Renal cortex interstitium (tissue), 11 donors: ENCODE data around the gene IARS2. TPM values are rescaled to one million over a fixed set of nuclear protein-coding genes. Genes with fewer than 3 reads are reported as not detected.
A peak's percentile ranks its signal among the peaks of the same experiment; 100 is the strongest.
"Not testable (repeated sequence)": the region's sequence is repeated elsewhere in the genome, so short reads cannot be mapped to it uniquely, and the experiment has no call there.

Source experiments
- DNase-seq, 11 donors: peaks; one replicate each; pipeline ENCODE4 v3.0.0-alpha.2; 2013; ENCODE audit warnings: low read depth in 9 of 11, low spot score in 4 of 11; ENCODE audit errors: extremely low read depth in 1 of 11
- polyA plus RNA-seq, 3 donors: library from polyadenylated mRNA; unstranded; fragments of 120-200 nt; gene quantifications; one replicate each; pipeline ENCODE4 v1.2.1, GENCODE V29; 2013; ENCODE audit not compliant: insufficient read length in 3 of 3

The IARS2 gene
- polyA plus RNA-seq, 3 donors: 81.9 to 105 (median 84.0) TPM

DNA sequence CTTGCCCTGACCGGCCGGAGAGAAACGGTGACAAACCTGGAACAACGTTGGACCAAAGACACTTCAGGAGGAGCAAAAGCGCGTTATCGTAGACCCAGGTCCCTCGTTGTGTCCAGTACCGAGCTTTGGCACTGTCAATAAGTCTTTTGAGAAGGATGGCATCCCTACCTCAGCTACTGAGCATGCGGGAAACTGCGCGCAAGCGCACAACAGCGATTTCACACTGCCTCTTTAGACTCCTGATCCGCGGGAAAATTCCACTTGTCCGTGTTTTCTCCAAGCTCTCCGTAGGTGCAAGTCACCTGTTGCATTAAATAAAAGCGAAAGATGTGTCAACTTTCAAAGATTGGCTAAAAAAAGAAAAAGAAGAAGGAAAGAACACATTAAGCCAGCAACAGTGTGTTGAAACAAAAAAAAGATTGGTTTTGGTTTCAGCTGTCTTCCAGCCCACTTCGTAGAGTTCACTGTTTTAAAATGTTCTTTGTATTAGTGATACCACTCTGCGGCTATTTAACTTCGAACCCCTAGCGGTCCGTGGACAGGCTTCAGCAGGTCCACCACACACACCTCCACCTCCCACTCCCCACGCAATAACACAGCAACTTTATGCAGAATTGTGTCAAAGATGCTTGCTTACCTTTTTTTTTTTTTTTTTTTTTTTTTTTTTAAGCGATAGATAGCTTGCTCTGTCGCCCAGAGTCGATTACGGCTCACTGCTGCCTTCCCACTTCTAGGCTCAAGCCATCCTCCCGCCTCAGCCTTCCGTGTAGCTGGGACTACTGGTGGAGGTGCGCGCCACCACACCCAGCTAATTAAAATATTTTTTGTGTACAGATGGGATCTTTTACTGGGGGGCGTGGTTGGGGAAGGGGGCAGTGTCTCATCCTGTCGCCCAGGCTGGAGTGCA lies 4.0 kb upstream of the IARS2 start, which contains the start of gene BPNT1:
Gene BPNT1, minus strand, starts transcription at position 139 of the 907 bp plus-strand sequence. CDS start 9,942 bp downstream, outside the sequence.
- peak; percentile 89 to 100 (median 95) for DNase-seq

DNA sequence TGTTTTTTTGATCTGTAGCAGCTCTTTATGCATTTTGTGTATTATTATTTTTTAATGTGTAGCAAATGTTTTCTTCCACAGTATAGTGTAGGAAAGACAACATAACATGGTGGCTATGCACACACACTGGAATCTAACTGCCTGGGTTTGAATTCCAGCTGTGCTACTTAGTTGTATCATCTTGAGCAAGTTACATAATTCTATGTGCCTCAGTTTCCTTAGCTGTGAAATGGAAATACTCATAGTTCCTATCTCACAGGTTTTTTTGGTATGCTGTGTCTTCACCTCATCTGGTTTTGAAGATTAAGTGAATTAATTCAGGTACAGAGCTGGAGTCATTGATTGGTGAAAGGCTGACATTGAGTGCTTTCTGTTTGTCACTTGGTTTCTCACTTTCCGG lies 1.2 kb upstream of the IARS2 start:
- DNase-seq: no peak

DNA sequence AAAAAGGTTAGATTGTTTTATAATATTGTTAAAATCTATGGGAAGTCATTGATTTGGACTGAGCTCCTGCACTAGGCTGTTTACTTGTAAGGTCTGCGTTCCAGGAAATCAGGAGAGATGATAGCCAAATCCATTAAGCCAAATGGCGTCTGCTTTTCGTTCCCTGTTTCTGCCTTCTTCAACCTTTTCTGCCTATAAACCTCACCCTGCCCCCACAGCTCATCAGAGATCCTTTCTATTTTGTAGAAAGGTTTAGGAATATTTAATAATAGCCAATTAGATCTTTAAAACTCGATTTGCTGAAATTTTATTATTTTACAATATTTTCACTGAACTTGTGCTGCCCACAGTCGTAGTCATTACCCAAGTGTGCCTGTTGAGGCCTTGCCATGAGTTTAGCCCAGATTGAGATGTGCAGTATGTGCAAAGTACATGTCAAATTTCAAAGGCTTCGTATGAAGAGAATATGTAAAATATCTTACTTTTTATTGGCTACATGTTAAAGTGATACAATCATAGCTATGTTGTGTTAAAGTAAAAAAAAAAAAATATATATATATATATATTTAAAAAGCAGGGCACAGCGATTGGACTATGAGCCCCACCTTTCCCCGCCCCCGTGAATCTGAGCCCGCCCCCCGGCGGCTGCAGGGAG lies 444 bp upstream of the IARS2 start:
- no peak for DNase-seq

DNA sequence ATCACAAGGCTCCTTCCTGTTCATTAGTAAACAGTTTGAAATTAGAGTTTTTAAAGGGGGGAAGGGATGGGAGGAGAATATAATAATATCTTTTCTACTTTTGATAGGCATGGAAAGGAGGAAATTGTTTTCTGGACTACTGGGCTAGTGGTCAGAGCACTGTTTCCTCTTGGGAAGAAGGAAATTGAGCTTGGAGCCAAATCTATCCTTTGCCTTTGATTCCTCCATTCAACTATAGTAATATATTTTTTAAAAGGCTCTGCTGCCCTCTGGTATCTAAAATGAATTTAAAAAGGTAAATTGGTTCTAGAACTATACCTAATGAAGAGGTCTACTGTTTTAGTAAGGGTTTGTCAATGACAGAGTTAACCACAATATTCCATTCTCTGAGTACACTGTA lies 5.9 kb downstream of the IARS2 start:
- no peak for DNase-seq

DNA sequence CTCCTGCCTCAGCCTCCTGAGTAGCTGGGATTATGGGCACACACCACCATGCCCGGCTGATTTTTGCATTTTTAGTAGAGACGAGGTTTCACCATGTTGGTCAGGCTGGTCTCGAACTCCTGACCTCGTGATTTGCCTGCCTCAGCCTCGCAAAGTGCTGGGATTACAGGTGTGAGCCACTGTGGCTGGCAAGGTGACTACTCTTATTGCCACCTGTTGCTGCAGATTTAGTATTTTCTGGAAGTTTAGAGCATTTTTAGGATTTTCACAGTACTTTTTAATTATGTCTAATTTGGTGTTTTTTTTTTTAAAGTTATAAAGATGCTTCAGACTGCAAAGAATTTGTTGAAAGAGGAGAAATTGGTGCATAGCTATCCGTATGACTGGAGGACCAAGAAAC lies 16.5 kb downstream of the IARS2 start:
- DNase-seq: not testable (repeated sequence)

DNA sequence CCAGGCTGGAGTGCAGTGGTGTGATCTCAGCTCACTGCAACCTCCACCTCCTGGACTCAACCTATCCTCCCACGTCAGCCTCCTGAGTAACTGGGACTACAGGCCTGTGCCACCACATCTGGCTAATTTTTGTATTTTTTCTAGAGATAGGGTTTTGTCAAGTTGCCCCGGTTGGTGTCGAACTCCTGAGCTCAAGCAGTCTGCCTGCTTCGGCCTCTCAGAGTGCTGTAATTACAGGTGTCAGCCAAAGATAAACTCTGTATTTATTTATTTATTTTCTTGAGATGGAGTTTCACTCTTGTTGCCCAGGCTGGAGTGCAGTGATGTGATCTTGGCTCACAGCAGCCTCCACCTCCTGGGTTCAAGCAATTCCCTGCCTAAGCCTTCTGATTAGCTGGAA lies 18.7 kb downstream of the IARS2 start:
- not testable (repeated sequence) for DNase-seq

DNA sequence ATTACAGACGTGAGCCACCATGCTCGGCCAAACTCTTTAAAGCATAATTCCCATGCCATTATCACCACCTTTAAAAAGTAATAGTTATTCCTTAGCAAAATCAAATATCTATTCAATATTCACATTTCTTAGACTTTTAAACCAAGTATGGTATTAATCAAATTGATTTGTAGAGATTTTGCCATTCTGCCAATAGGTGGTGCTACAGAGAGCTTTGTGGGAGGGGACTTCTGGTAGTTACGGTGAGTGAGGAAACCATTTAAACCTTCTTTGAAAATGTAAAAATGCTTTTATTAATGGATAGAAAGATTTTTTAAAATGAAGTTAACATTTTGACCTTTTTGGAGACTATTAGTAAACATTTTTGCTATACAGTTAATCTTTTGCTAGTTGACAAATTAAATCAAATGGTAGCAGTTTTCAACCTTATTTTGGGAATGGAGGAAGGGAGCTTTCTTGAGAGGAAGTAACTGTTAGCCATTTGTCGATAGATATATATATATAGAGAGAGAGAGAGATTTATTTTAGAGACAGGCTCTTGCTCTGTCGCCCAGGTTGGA lies 19.3 kb downstream of the IARS2 start:
- DNase-seq: no peak

DNA sequence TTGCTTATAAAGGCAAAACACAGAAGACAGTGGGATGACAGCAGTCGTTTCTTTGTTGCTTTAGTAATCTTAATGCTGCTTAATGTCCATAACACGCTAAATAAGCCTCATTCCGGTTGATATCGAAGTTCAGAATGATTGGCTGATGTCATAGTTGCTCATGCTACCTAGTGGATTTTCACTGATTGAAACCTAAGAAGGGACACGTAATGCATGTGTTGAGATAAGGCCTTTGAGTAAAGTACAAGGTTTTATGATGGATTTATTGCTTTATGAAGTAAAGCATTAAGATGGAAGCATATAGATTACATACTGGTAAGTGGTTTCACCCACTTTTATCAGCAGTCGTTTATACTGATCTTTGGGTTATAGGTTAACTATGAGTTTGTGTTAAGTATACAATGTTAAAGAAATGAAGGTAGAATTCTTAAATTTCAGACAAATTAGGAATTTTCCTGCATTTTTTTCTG lies 25.1 kb downstream of the IARS2 start:
- no peak for DNase-seq

DNA sequence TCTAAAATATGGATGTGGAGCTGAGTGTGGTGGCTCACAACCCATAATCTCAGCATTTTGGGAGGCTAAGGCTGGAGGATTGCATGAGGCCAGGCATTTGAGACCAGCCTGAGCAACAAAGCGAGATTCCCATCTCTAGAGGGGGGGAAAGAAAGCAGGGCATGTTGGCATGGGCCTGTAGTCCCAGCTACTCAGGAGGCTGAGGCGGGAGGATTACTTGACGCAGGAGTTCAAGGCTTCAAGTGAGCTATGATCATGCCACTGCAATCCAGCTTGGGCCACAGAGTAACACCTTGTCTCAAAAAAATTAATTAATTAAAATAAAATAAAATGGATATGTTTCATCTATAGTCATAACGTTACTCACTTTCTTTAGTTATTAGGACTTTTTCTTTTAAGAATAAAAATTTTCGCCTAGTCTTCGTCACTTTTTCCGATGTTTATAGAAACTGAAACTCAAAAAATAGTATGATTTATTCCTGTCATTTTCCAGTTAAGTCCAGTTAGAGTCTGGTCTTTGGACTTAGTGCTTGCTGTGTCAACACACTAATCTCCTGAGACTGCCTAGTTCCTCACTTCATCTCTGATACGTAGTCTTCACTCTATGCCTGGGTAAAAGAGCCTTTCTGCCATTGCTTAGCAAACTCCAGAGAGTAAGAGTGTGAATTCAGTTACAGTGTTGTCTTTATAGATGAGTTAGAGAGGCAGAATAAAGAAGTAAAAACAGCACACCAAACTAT lies 28.0 kb downstream of the IARS2 start:
- no peak for DNase-seq

DNA sequence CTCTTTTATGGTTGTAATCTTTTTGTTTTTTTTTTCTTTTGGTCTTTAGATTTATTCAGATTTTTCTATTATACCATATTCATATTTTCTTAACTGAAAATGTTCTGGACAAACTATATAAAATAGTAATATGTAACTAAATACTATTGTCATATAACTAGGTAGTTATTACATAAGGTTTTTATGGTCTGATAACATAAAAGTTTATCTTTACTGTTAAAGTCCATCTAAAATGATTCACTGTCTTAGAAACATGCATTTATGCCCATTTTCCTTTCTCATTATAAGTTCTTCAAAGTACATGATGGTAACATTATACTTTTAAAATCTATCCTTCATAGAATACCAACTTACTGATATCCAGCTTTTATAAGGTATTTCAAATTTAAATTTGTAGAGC lies 29.1 kb downstream of the IARS2 start:
- no peak for DNase-seq

DNA sequence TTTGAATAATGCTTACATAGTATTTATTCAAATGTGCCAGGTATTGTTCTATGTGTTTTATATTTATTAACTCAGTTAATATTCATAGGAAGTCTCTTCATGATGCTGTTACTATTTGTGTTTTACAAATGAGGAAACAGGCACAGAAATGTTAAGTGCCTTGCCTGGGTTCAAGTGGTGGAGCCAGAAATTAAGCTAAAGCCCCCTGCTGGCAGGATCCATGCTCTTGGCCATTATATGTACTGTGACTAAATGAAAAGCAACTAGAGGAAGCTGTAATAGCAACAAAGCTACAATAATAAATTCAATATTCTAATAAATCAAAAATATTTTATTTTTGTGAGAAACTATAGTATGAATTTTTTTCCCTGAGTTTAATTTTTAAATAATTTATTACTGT lies 30.0 kb downstream of the IARS2 start:
- DNase-seq: no peak

DNA sequence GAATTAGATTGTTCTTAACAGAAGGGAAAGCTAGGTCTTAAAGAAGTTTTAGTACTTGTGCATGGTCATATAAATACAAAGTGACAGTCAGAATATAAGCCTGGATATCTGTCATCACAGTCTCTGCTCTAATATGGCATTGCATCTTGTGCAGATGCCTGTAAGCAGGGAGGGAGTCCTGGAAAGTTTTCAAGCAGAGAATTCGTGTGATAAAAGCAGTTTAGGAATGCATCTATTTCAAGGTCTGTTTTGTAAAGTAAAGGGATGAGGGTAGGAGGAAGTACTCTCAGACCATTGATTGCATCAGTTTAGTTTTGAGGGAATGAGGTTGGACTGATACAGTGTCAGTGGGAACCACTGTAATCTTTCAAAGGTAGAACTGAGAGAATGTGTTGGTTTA lies 30.6 kb downstream of the IARS2 start:
- DNase-seq: no peak

DNA sequence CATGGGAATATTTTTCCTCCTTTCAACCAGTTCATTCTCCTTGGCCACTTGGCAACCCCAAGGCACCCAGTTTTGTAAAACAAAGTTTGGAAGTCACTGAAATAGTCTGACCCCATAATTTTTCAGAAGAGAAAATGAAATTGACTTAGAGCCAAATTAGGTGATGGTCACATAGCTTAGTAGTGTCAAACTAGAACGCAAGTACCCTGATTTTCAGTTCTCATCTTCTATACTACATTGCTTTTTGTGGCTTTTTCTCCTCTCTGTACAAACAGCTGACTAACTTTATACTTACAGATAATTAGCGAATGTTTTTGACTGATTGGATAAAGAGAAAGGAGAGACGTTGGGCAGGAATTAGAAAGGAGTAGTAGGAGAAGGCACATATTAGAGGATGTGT lies 33.1 kb downstream of the IARS2 start:
- no peak for DNase-seq

DNA sequence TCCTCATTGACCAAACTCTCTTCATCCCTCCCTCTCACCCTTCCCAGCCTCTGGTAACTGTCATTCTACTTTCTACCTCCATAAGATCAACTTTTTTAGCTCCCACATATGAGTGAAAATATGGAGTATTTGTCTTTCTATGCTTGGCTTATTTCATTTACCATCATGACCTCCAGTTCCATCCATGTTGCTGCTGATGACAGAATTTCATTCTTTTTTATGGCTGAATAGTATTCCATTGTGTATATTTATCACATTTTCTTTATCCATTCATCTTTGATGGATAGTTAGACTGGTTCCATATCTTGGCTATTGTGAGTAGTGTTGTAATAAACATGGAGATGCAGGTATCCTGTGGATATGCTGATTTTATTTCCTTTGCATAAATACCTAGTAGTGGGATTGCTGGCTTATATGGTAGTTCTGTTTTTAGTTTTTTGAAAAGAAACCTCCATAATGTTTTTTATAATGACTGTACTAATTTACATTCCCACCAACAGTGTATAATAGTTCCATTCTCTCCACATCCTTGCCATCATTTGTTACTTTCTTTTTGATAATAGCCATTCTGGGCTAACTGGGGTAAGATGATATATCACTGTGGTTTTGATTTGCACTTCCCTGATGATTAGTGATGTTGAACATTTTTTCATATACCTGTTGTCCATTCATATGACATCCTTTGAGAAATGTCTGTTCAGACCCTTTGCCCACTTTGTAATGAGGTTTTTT lies 35.7 kb downstream of the IARS2 start:
- no peak for DNase-seq

DNA sequence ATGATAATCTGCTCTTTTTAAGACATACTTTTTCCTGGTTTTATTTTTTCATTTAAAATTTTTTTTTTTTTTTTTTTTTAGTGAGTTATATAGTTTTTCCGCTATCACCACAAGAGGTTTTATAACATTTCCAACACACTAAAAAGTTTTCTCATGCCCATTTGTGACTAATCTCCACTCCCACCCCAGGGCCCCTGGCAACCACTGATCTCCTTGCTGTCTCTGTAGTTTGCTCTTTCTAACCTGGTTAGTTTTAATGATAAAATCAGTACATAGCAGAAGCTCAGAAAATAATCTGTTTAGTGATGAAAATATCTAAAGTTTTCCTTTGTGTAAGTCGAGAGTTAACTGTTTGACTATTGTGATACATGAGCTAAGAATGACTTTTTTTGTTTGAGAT lies 41.8 kb downstream of the IARS2 start:
- no peak for DNase-seq

DNA sequence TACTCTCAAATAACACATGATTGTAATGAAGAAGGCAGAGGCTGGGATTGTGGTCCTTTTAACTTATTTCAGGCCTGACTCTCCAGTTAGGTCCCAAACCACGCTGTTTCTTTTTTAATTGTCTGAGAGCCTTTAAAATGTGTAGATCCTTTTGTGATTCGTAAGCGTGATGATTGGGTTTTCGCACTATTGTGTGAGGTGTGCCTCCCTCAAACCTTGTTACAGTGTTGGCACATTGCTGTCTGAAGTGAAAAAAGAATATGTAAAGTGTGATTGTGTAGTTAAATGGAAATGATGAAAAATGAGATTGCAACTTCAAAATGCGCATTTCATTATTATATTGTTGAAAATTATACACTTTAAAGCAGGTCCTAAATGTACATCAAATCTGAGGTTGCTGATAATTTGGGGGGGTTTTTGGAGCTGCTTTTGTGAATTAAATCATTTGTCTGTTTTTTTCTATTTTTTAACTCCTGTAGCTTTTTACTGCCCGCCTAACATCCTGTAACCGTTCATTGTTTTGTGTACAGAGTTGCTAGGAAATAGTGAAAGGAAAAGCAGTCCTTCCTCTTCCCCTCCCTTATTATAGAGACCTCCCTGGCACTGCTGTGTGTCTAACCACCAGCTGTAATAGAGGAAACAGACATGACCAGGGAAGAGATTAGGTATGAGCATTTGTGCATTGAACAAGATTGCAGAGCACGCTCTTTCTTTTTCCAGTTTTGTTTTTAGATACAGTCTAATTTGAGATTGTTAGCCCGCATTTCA lies 43.3 kb downstream of the IARS2 start:
- peak in 3 of 11 donors; percentile 7 to 17 (median 7) for DNase-seq

DNA sequence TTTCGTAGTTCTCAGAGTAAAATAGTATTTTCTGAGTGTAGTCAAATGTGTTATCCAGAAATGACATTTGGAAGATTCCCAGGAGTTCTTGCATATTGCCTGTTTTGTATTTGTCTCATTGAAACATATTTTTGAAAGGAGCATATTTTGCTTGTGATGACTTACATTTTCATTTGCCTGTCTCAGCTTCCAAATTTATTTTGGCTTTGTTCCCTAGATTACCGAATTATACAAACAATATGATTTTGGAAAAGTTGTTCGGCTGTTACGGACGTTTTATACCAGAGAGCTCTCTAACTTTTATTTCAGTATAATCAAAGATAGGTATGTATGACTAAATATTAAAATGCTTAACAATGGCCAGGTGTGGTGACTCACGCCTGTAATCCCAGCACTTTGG lies 46.0 kb downstream of the IARS2 start:
- DNase-seq: no peak

DNA sequence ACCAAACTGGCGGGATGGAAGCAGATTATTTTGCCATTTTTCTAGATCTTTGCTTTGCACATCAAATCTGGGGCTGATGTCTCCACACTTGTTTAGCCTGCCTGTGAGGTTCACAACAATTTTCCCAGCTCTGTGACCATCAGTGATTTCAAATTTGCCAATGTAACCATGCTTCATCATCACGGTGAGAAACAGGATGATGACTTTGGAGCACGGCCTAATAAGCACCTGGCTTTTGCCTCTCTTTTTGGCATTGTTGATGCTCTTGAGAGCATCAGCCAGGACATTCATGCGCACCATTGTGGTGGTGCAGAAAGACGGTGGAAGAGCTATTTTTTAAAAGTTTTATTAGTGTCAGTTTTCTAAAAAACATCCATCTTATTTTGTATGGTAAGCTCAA lies 50.1 kb downstream of the IARS2 start:
- no peak for DNase-seq
